GM12892 (cell line): ENCODE measurements around the gene CCDC57.

ENCODE experiments used
- DNase-seq: peaks from one replicate; pipeline ENCODE4 v3.0.0; 2011; ENCODE audit not compliant: insufficient read length
- FAIRE-seq: peaks from 2 replicates; lab custom pipeline; 2011; peaks lifted over from hg19 to GRCh38; lab: Jason Lieb, UNC
- POLR2A ChIP-seq: IDR thresholded peaks from 2 replicates; pipeline ENCODE4 v1.6.1; 2011; ENCODE audit warnings: low read depth, low read length, control low read depth
- POLR2AphosphoS5 ChIP-seq: IDR thresholded peaks from 2 replicates; pipeline ENCODE4 v1.6.1; 2011; ENCODE audit warnings: low read depth, low read length, control low read depth
- TAF1 ChIP-seq: IDR thresholded peaks from 2 replicates; pipeline ENCODE4 v1.6.1; 2011; ENCODE audit warnings: low read depth, mild to moderate bottlenecking, control low read depth, low read length, borderline replicate concordance

The CCDC57 gene

DNA sequence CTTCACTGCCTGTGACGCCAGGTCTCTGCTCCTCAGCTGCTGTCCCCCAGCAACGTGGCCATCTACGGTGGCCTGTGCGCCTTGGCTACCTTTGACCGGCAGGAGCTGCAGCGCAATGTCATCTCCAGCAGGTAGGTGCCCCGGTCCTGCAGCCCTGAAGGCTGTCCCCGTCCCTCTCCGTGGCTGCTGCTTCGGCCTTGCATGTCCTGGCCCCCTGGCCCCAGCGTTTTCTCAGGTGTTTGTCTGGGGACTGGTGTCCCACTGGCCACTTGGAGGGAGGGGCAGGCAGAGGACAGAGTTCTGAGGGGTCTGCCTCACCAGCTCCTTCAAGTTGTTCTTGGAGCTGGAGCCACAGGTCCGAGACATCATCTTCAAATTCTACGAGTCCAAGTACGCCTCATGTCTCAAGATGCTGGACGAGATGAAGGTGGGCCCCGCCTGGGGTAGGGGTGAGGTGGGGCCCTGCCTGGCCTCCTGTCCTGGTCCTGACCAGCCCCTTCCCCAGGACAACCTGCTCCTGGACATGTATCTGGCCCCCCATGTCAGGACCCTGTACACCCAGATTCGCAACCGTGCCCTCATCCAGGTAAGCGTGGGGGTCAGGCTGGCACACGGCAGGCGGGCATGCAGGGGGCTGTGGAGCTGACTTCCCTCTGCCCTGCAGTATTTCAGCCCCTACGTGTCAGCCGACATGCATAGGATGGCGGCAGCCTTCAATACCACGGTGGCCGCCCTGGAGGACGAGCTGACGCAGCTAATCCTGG lies 156.5 kb downstream of the CCDC57 start:
- FAIRE-seq: no peak
- TF ChIP-seq POLR2A: peak; percentile 45; the same call in 1 of the 2 replicates
- no peak for TF ChIP-seq TAF1
- no peak for DNase-seq

DNA sequence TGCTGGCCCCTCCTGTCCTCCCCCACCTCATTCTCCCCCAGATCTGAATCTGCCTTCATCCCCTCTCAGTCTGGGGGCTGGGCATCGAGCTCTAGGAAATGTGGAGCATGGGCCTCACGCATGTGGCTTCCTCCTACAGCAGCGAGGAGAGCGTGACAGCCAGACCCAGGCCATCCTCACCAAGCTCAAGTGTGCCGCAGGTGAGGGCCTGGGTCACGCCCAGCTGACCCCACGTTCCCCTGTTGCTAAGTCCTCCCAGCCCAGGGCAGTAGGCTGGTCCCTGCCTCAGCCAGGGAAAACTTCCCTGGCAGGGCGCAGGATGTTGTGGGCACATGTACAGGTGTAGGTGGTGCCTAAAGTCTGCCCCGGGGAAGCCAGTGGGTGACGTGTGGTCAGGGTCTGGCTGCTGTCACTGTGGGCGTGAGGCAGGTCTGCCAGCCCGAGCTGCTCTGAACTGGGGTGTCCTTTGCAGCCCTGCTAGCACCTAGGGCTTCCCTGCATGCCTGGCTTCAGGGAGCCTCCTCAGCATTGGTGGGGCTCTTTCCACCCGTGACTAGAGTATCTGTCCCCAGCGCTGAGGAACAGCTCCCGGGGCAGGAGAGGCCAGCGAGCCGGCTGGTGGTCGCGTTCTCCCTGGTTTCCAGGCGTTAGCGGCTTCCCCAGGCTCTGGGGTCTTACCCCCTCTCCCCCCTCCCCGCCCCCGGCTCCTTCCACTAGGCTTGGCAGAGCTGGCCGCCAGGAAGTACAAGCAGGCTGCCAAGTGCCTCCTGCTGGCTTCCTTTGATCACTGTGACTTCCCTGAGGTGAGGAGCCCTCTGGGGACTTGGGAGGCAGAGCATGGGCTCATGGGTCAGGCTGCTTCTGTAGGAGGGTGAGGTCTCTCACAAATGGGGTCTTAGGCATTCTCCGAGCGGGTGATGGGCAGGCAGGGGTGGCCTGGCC lies 157.3 kb downstream of the CCDC57 start:
- TF ChIP-seq TAF1 (no peak), POLR2AphosphoS5 (no peak; the same call in none of the 2 replicates), POLR2A (no peak; the same call in 1 of the 2 replicates)
- no peak for FAIRE-seq

DNA sequence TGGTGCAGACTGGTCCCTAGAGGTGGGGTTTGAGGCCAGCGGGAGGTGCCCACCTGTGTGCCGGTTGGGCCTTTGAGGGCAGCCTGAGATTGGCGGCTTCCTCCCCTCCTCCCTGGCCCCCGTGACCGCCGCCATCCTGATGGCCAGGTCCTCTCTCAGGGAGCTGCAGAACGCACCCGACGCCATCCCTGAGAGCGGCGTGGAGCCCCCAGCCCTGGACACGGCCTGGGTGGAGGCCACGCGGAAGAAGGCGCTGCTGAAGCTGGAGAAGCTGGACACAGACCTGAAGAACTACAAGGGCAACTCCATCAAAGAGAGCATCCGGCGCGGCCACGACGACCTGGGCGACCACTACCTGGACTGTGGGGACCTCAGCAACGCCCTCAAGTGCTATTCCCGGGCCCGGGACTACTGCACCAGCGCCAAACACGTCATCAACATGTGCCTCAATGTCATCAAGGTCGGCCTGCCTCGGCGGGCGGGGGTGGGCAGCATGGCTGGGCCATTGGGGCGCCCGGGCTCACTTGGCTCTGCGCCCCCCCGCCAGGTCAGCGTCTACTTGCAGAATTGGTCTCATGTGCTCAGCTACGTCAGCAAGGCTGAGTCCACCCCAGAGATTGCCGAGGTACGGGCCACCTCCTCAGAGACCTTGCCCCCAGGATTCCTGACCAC lies 158.2 kb downstream of the CCDC57 start:
- FAIRE-seq (no peak), DNase-seq (no peak)
- TF ChIP-seq TAF1 (no peak), POLR2AphosphoS5 (no peak), POLR2A (no peak)

More for the DNA sequence above, 157.3 kb downstream of the CCDC57 start:
- DNase-seq: no peak

DNA sequence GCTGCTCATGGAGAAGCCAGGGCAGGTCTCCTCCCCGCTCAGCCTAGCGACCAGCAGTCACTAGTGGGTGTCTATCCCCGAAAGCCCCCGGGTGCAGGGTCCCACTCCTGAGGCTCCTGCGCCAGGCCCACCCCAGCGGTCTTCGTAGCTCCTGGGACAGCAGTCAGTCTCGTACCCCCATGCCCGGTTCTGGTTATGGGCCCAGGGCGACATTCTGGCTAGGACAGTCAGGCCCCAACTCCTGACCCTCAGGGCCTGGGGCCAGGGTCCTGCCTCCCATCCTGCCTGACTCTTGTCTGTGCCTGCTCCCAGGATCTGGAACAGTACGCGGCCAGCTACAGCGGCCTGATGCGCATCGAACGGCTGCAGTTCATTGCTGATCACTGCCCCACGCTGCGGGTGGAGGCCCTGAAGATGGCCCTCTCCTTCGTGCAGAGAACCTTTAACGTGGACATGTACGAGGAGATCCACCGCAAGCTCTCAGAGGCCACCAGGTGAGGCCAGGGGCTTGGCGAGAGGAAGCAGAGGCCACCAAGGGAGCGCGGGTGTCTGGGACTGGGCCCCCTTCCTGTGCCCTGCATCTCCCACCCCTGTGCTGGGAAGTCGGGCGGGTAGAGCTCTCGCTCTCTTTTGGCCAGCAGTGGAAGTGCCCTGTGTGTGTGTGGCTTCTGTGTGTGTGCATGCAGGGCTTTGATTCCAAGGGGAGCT lies 158.9 kb downstream of the CCDC57 start:
- FAIRE-seq (no peak), DNase-seq (no peak)
- TF ChIP-seq POLR2AphosphoS5: no peak

DNA sequence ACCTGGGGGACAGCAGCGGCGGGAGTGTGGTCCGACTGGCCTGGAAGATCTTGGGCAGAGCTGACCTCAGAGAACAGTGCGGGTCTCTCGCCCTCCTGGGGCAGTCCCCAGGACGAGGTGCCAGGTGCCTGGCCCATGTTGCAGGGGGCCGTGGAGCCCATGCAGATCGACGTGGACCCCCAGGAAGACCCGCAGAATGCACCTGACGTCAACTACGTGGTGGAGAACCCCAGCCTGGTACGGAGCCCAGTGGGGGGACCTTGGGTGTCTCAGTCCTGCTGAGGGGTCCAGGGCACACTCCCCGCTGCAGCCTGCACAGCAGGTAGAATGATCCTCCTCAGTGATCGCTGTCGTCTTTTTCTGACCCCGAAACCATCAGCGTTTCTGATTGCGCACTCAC lies 159.5 kb downstream of the CCDC57 start:
- no peak for TF ChIP-seq TAF1
- no peak for TF ChIP-seq POLR2A
- no peak for TF ChIP-seq POLR2AphosphoS5
- FAIRE-seq: no peak
- no peak for DNase-seq

DNA sequence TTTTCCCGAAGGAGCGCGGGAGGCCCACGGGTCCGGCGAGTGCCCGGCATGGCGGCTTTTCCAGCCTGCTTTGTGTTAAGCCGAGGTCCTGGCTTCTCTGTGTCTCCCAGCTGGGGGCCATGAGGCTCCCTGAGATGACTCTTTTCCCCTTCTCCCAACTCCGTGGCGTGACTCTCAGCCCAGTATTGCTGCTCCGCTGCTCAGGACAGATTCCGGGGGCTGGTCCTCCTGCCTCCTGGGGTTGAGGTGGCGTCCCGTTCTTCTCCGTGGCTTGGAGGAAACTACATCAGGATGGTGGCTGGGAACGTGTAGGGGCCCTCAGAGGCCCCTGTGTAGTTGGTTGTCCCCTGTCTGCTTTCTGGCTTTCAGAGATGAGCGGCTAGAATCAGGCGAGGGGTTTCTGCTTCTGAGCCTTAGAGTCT lies 160.0 kb downstream of the CCDC57 start:
- TF ChIP-seq TAF1: no peak
- no peak for TF ChIP-seq POLR2A
- FAIRE-seq (no peak), DNase-seq (no peak)

DNA sequence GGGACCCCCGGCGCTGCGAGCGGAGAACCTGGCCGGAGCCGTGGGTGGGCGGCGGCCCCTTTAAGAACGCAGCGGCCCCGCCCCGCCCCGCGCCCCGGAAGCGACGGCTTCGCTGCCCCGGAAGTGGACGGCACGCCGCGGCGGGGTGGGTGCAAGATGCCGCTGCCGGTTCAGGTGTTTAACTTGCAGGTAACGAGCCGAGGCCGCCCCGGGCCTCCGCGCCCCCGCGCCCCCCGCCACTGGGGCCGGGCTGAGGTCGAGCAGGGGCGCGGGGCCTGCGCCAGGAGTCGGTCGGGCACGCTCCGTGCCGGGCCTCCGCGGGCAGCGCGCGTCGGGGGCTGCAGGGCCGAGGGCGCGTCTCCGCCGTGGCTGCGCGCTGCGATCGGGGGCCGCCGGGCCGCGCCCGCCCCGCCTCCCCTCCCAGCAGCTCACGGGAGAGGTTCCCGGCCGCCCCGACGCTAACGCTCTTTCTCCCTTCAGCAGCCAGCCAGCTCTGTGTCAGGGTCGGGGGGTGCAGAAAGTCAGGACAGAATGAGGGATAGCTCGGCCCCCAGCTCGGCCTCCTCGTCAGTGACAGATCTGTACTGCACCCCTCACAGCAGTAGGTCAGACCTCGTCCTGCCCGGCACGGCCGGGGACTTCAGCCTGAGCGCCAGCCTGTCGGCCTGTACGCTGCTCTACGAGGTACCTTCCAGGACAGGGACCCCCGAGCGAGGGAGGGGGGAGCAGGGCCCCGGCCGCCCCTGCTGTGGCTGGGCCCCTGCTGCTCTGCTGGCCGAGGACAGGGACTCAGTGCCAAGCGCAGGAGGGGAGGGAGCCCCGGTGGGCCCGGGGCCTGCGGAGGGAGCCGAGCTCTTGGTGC lies 160.6 kb downstream of the CCDC57 start, which contains the start of the genes GPS1 and RFNG:
Gene GPS1 (plus strand): TSS at position 123 of the 862 bp plus-strand sequence. CDS start 34 bp downstream, at position 157.
Gene RFNG (minus strand): TSS at position 36 of the 862 bp plus-strand sequence. CDS start 45 bp downstream, outside the sequence.
- DNase-seq (peak; percentile 99), FAIRE-seq (peak; percentile 95)
- peak; percentile 38; the same call in 1 of the 2 replicates for TF ChIP-seq POLR2A
- no peak for TF ChIP-seq TAF1
